Upper lobe of left lung (tissue), 6 donors: Measurements from ENCODE around the gene QRICH1. TPM values are rescaled to one million over a fixed set of nuclear protein-coding genes. Genes with fewer than 3 reads are reported as not detected.

ENCODE experiments used
- ATAC-seq, 2 donors: fragments of 200-7000 bp; cut with Tn5 transposase; one replicate each; pipeline ENCODE4 v1.9.1; 2022; ENCODE audit warnings: mild to moderate bottlenecking in 2 of 2, moderate library complexity in 2 of 2; ENCODE audit not compliant: low FRiP score in 2 of 2
- DNase-seq, 2 donors: peaks; one replicate each; pipeline ENCODE4 v3.0.0-alpha.2; 2019 to 2020
- H3K27ac ChIP-seq, 4 donors: fragments of 200-600 bp; sonication (generic); one replicate each; pipeline ENCODE4 v1.5.1; 2016 to 2019
- H3K27me3 ChIP-seq, 4 donors: fragments of 200-600 bp; sonication (generic); one replicate each; pipeline ENCODE4 v1.5.1; 2017 to 2019
- H3K36me3 ChIP-seq, 4 donors: fragments of 200-600 bp; sonication (generic); one replicate each; pipeline ENCODE4 v1.5.1; 2016 to 2019
- H3K4me1 ChIP-seq, 4 donors: fragments of 200-600 bp; sonication (generic); one replicate each; pipeline ENCODE4 v1.5.1; 2018 to 2019
- H3K4me3 ChIP-seq, 4 donors: fragments of 200-600 bp; sonication (generic); one replicate each; pipeline ENCODE4 v1.5.1; 2017 to 2019; ENCODE audit warnings: mild to moderate bottlenecking in 2 of 4, moderate library complexity in 1 of 4
- H3K9me3 ChIP-seq, 4 donors: fragments of 200-600 bp; sonication (generic); one replicate each; pipeline ENCODE4 v1.5.1; 2018 to 2019
- EP300 ChIP-seq, 4 donors: sonication (generic); formaldehyde crosslinking; IDR thresholded peaks; one replicate each; pipeline ENCODE4 v1.5.1; 2017; ENCODE audit warnings: antibody characterized with exemption in 4 of 4, control low read depth in 2 of 4
- POLR2A ChIP-seq, 4 donors: fragments of 450-650 bp; IDR thresholded peaks; one replicate each; pipeline ENCODE4 v1.5.1; 2016 to 2017; ENCODE audit warnings: antibody characterized with exemption in 4 of 4, mild to moderate bottlenecking in 2 of 4
- POLR2AphosphoS5 ChIP-seq, 2 donors: sonication (generic); formaldehyde crosslinking; IDR thresholded peaks; one replicate each; pipeline ENCODE4 v1.5.1; 2017; ENCODE audit warnings: antibody characterized with exemption in 2 of 2
- WGBS, 2 donors: methylation state at CpG; one replicate each; pipeline ENCODE4 v1.1.5; 2017 to 2018; 5-methylcytosine and 5-hydroxymethylcytosine counted together
- total RNA-seq, 6 donors: library from RNA; depleted of rRNA in 4 of 6; stranded (reverse); fragments of >200 nt in 4 of 6; gene quantifications; one replicate each; pipeline versions ENCODE4 v1.1.0 to v1.2.1, GENCODE V29; 2016 to 2021
- TF ChIP-seq, protein P1 (sequence below), 6 experiments: fragments of 450-650 bp in 4 of 6; fragments of 200-600 bp in 2 of 6; sonication (generic) in 2 of 6; IDR thresholded peaks; one replicate each; pipeline ENCODE4 v1.5.1; 2016 to 2019; ENCODE audit warnings: antibody characterized with exemption in 6 of 6
- donor health status: DM: no; HTN: no; CAD: no; lungs with moderate emphysema.
- donor health status: DM: no; HTN: yes; CAD: no; lungs with severe emphysema.

The QRICH1 gene
- total RNA-seq, 6 donors from 2014 or later: 65.6 to 145 (median 74.2) TPM

GRCh38 chr3:49006408-49007067 is 87.3 kb downstream of the QRICH1 start:
- TF ChIP-seq EP300 (IDR thresholded peaks at IDR 0.05) (no peak), POLR2AphosphoS5 (IDR thresholded peaks at IDR 0.05) (no peak), POLR2A (IDR thresholded peaks at IDR 0.05) (no peak)
- TF ChIP-seq, protein P1, sequence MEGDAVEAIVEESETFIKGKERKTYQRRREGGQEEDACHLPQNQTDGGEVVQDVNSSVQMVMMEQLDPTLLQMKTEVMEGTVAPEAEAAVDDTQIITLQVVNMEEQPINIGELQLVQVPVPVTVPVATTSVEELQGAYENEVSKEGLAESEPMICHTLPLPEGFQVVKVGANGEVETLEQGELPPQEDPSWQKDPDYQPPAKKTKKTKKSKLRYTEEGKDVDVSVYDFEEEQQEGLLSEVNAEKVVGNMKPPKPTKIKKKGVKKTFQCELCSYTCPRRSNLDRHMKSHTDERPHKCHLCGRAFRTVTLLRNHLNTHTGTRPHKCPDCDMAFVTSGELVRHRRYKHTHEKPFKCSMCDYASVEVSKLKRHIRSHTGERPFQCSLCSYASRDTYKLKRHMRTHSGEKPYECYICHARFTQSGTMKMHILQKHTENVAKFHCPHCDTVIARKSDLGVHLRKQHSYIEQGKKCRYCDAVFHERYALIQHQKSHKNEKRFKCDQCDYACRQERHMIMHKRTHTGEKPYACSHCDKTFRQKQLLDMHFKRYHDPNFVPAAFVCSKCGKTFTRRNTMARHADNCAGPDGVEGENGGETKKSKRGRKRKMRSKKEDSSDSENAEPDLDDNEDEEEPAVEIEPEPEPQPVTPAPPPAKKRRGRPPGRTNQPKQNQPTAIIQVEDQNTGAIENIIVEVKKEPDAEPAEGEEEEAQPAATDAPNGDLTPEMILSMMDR (IDR thresholded peaks at IDR 0.05): no peak
- Histone ChIP-seq H3K27me3 (no peaks in the 10 kb centered on the region), H3K27ac (peak overlapping the region; percentile 94 to 98 (median 97)), H3K4me1 (peaks cover 17 to 32% (median 18%) of the 10 kb centered on the region in 4 donors), H3K4me3 (peak overlapping the region; percentile 72 to 98 (median 89)), H3K9me3 (no peaks in the 10 kb centered on the region), H3K36me3 (peaks cover 0 to 5% (median 2%) of the 10 kb centered on the region in 4 donors)
- DNase-seq (peak; percentile 50 to 88), ATAC-seq (peak; percentile 16 to 34)
- WGBS, 2 donors: 0 to 4% methylated on average over 2 to 29 of the region's 32 CpGs

DNA sequence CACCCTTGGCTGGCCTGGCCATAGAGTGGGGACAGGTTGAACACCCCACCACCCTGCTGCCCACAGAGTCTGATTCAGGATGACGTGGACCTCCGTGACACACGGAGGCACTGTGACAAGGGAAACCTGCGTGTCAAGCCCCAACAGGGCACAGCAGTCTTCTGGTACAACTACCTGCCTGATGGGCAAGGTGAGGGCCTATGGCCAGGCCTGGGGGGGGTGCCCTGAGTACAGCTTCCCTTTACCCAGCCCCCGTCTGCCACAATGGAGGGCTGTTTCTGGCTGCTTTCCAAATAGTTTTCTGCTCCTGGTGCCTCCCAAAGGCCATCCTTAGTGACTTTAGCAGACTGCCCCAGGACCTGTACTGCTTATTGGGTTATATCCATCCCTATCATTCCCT is 87.9 kb downstream of the QRICH1 start:
- no peak for ATAC-seq
- peak overlapping the region in 3 of 4 donors; percentile 72 to 98 (median 84) for H3K4me3 ChIP-seq
- peak overlapping the region; percentile 94 to 98 (median 97) for H3K27ac ChIP-seq
- H3K9me3 ChIP-seq: no peaks in the 10 kb centered on the region
- DNase-seq: no peak
- H3K4me1 ChIP-seq: peaks cover 17 to 32% (median 18%) of the 10 kb centered on the region in 4 donors
- H3K36me3 ChIP-seq: no peaks in the 10 kb centered on the region
- TF ChIP-seq, protein P1 (IDR thresholded peaks at IDR 0.05): no peak
- TF ChIP-seq EP300 (IDR thresholded peaks at IDR 0.05) (no peak), POLR2A (IDR thresholded peaks at IDR 0.05) (no peak), POLR2AphosphoS5 (IDR thresholded peaks at IDR 0.05) (no peak)
- 86 to 93% methylated on average over 1 to 5 of the region's 5 CpGs for WGBS, 2 donors
- no peaks in the 10 kb centered on the region for H3K27me3 ChIP-seq

GRCh38 chr3:49005303-49005680 is 88.6 kb downstream of the QRICH1 start:
- DNase-seq: no peak
- H3K27ac ChIP-seq: no peak overlapping the region
- 93 to 95% methylated on average over 2 to 3 of the region's 3 CpGs for whole genome bisulfite sequencing, 2 donors

DNA sequence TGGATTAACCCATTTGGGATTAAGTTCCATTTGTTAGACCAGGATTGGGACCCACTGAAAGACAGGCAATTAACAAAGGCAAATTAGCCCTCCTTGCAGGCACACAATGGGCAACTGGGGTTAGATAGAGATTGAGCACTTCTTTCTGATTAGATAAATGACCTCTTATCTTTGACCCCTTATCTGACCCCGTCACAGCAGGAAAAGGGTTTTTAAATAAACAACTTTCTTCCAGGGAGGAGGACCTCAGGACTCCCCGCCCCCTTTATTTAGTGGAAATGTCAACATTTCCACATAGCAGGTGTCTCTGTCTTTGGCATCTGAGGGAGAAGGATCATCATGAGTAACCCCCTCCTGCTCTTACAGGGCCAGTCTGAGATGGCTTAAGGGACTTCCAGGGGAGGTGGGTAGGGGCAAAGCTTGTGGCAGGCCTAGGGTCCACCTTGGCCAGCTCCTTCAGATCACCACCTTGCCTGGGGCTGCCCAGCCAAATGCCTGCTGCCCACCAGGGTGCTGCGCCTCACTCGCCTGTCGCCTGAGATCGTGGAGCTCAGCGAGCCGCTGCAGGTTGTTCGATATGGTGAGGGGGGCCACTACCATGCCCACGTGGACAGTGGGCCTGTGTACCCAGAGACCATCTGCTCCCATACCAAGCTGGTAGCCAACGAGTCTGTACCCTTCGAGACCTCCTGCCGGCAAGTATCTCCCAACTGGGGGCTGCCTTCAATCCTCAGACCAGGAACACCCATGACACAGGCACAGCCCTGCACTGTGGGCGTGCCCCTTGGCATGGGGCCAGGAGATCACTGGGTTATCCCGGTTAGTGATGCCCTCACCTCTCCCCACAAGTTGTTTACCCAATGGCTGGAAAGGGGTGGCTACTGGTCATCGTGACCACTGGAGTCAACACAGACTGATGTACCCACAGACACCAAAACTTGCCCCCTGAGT is 89.2 kb downstream of the QRICH1 start:
- H3K36me3 ChIP-seq: no peaks in the 10 kb centered on the region
- H3K27ac ChIP-seq: no peak overlapping the region
- peaks cover 17 to 30% (median 18%) of the 10 kb centered on the region in 4 donors for H3K4me1 ChIP-seq
- no peak for DNase-seq
- no peaks in the 10 kb centered on the region for H3K27me3 ChIP-seq
- no peaks in the 10 kb centered on the region for H3K9me3 ChIP-seq
- no peak for TF ChIP-seq POLR2A (IDR thresholded peaks at IDR 0.05)
- TF ChIP-seq POLR2AphosphoS5 (IDR thresholded peaks at IDR 0.05): no peak
- no peak for TF ChIP-seq EP300 (IDR thresholded peaks at IDR 0.05)
- TF ChIP-seq, protein P1 (IDR thresholded peaks at IDR 0.05): no peak
- H3K4me3 ChIP-seq: no peak overlapping the region
- no peak for ATAC-seq
- WGBS, 2 donors: 81 to 85% methylated on average over 8 to 15 of the region's 16 CpGs

More at GRCh38 chr3:49005303-49005680, 88.6 kb downstream of the QRICH1 start:
- H3K4me3 ChIP-seq: no peak overlapping the region
- H3K9me3 ChIP-seq: no peaks in the 10 kb centered on the region
- H3K27me3 ChIP-seq: no peaks in the 10 kb centered on the region
- TF ChIP-seq POLR2A (IDR thresholded peaks at IDR 0.05) (no peak), EP300 (IDR thresholded peaks at IDR 0.05) (no peak), POLR2AphosphoS5 (IDR thresholded peaks at IDR 0.05) (no peak)
- TF ChIP-seq, protein P1 (IDR thresholded peaks at IDR 0.05): no peak
- no peaks in the 10 kb centered on the region for H3K36me3 ChIP-seq
- ATAC-seq: no peak
- peaks cover 17 to 32% (median 18%) of the 10 kb centered on the region in 4 donors for H3K4me1 ChIP-seq
